ENCODE data around the gene DENND1B. TPM values are rescaled to one million over a fixed set of nuclear protein-coding genes. Genes with fewer than 3 reads are reported as not detected.

The DENND1B gene
- total RNA-seq, 1 donor from 2014 or later = 7.1 TPM

GRCh38 chr1:197470330-197470729 is 304.9 kb downstream of the DENND1B start:
- no peak for DNase-seq (ENCODE audit: low spot score)

- DNase-seq (ENCODE audit: low spot score) = no peak
These were observed 305.6 kb downstream of the DENND1B start for GRCh38 chr1:197469620-197470210.

GRCh38 chr1:197468543-197469175 is 306.6 kb downstream of the DENND1B start:
- no peak for DNase-seq (ENCODE audit: low spot score)

- no peak for DNase-seq (ENCODE audit: low spot score)
These were observed 307.4 kb downstream of the DENND1B start for GRCh38 chr1:197467881-197468280.

GRCh38 chr1:197466813-197467212 is 308.5 kb downstream of the DENND1B start:
- DNase-seq (ENCODE audit: low spot score) = no peak

GRCh38 chr1:197465528-197466327 is 309.6 kb downstream of the DENND1B start:
- DNase-seq (ENCODE audit: low spot score) = no peak

GRCh38 chr1:197464044-197464443 is 311.2 kb downstream of the DENND1B start:
- DNase-seq (ENCODE audit: low spot score) = no peak

- no peak for DNase-seq (ENCODE audit: low spot score)
These were observed 312.1 kb downstream of the DENND1B start for GRCh38 chr1:197463142-197463541.

GRCh38 chr1:197462539-197462938 is 312.7 kb downstream of the DENND1B start:
- no peak for DNase-seq (ENCODE audit: low spot score)

Other genes with a start within 250 kb of the DENND1B start
- 1.7 TPM for gene C1orf53, start 127.2 kb upstream of the DENND1B start, total RNA-seq
- not detected for gene LHX9, start 141.9 kb upstream of the DENND1B start, total RNA-seq

Data from mesenteric fat pad (tissue), 1 donor.